HG03442 (cell line): ENCODE measurements around the gene GTSF1L.

ENCODE experiments used
- ATAC-seq: cut with Tn5 transposase; IDR thresholded peaks from one replicate; pipeline ENCODE4 v1.9.1; 2021; ENCODE audit warnings: mild to moderate bottlenecking, moderate library complexity; ENCODE audit not compliant: unreplicated experiment

GTSF1L gene

DNA sequence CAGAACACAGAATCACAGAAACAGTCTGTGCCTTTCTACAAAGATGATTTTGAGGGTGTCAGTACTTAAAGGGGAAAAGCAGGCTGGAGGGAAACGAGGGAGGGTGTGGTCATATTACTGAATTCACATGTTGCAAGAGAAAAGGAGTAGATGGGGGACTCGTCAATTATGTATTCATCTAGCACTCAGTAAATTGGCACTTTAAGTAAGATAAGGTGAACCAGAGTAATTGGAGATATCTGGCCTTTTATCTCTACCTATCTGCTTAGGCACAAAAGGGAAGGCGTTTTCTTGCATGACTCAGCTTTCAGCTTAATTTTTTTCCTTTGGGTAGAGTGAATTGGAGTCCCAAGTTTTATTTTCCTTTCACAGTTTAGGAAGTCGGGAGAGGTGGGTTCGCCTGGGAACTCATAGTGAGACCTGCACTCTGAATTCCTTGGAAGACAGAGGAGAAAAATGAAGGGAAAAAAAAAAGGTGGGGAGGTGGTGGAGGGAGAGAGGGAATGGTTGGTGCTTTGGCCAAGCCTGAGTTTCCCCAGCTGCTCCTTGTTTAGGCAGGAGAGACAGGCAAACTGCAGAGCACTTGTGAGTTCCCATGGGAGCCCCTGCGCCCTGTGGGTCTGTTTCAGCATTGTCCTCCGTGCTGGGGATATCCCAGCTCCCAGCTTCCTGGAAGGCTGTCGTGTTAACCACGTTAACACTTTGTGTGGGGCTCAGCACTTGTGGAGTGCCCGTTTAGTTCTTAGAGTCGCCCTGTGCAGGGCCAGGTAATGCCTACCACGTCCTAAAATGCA lies 19.7 kb upstream of the GTSF1L start:
- no peak for ATAC-seq

DNA sequence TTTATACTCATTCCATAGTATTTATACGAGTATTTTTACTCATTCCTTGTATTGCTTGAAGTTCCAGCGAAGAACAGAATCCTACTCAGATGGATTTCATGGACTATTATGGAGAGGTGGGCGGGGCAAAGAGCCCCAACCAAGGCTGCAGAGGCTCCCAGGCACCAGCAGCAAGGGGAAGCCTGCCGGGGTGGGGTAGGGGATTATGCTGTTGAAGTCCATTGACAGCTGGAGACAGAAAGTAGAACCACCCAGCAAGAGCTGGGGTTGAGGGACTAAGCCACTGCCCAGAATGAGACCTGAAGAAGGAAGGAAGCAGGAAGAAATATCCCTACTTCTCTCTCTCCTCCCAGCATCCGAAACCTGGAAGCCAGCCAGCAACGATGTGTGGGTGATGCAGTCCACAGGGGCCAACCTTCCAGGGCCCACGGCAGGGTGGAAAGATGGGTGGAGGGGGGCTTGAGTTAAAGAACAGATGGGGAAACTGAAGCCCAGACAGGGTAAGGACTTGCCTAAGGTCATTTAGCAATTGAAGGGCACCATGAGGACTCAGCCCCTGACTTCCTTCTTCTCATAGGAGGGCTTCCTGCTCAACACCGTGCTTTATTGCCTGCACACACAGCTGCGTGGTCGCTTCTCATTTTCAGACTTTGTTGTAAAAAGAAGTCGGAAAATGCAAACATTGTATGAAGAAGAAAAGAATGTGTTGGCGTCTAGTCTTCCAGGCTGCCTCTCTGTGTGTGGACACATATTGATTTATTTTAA lies 18.3 kb upstream of the GTSF1L start:
- ATAC-seq: no peak

DNA sequence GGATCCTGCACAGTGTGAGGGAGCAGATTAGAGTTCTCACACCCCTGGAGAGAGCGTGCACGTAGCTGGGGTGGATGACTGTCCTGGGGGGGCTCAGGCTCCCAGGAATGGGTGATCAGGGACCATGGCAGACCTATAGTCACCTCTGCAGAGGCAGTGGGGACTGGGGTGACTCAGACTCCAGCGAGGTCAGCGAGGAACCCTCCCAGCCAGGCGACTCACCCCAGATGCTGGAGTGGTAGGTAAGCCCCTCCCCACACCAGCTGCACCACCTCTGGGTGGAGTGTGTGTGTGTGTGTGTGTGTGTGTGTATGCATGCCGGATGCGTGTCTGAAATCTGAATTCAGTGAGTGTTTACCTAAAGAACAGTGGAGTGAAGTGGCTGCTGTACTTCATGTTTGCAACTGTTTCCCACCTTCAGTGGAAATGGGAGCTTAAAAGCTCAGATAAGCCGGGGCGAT lies 17.4 kb upstream of the GTSF1L start:
- ATAC-seq: no peak

DNA sequence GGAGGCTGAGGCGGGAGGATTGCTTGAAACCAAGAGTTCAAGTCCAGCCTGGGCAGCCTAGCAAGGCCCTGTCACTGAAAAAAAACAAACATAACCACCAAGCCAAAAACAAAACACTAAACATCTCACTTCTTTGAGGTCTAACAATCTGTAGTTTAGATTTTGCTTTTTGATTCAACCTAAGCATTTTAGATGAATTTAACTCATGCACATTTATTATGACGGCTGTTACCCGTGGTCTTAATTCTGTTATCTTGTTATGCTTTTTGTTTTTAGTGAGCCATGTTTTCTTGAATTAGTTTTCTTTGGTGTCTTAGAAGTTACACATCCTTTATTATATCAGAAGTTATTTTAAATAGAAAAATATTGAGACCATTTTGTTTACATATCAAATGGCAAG lies 13.8 kb upstream of the GTSF1L start:
- no peak for ATAC-seq

DNA sequence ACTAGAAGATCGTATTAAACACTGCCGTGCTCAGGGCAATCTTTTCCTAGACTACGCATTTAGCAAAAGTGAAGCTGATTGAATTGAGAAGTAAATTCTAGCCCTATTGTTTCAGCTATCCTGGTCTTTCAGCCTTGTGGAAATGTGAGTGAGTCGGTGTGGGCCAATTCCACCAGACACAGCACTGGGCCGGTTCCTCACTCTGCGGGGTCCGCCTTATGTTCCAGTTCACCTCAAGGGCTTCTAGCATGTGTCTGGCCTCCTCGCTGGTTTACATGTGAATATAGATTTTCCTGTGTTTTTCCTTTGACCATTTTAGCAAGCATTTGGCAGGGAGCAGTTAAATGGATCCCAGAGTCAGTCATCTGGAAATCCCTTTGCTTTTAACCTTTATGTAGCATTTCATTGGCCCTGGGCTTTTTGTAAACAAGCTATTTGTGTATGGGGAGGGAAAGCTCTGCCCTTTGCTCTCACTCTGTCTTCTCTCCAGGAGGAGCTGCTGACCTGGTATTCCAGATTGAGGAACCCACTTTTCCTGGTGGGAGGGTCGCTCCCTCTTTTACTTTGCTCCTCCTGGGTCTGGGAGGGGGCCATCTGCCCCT lies 12.4 kb upstream of the GTSF1L start:
- ATAC-seq: no peak

DNA sequence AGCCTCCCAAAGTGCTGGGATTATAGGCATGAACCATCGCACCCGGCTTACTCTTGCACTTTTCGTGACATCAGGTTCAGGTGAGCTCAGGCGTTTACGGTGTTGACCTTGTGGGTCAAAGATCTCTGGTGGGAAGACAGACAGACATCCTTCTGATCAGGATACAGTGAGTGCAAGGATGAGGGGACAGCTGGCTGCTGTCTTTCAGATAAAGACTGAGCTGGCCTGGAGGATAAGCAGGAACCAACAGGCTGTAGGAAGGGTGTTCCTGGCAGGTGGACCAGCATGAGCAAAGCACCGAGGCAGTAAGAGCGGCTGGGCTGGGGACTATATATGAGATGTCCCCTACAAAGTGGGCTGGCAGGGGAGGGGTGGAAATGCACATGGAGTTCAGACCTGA lies 11.1 kb upstream of the GTSF1L start:
- ATAC-seq: no peak

DNA sequence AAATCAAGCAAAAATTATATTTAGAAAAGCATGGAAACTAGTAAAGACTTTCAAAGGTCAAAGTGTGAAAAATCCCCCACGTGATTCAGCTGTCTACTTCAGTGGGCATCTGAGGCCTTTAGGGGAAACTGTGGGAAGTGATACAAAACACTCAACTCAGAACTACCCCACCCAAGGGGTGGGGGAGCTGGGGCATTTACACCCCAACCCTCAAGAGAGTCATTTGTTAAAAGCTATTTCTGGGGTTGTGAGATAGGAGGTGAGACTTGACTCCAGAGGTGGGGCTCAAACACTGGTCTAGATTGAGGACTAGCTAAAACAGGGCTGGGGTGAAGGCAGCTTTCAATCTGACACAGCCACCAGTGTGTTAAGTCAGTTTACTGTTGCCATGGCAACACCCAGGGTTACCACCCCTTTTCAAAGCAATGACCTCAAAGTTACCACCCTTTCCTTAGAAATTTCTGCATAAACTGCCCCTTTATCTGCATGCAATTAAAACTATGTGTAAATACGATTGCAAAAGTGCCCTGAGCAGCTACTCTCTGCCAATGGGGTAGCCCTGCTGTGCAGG lies 9.9 kb upstream of the GTSF1L start:
- ATAC-seq: peak; percentile 70

DNA sequence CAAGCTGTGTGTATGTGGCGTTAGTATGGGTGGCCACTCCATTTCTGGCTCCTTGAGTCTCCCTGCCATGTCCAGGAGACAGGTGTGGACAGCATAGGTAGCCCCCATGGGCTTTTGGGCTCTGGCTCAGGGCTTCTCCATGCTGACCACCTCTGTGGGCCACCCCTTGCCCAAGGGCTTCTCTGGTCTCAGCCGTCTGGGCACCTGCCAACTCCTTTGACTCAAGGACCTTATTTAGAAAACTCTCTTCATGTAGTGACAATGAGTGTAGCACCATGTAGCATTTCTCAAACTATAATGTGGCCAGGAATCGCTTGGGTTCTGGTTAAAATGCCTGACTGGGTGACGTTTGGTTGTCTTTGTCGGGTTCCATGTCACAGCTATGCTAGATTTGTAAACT lies 5.1 kb upstream of the GTSF1L start:
- no peak for ATAC-seq

DNA sequence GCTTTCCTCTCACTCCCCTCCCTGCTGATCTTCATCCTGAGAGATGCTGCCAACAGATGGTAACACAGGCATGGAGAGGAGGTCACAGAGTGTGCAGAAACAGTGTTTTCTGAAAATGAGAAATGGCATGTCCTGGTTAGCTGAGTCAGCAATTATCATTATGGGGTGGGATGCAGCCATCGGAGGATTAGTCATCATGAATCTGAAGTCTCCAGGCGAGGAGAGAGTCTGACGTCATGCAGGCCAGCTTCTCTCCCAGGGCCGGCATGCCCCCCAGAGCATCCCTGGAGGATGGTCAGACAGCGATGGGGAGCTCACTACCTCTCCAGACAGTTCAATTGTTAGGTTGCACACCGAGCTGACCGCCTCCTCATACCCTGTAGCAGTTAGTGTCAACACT lies 4.7 kb upstream of the GTSF1L start:
- no peak for ATAC-seq

DNA sequence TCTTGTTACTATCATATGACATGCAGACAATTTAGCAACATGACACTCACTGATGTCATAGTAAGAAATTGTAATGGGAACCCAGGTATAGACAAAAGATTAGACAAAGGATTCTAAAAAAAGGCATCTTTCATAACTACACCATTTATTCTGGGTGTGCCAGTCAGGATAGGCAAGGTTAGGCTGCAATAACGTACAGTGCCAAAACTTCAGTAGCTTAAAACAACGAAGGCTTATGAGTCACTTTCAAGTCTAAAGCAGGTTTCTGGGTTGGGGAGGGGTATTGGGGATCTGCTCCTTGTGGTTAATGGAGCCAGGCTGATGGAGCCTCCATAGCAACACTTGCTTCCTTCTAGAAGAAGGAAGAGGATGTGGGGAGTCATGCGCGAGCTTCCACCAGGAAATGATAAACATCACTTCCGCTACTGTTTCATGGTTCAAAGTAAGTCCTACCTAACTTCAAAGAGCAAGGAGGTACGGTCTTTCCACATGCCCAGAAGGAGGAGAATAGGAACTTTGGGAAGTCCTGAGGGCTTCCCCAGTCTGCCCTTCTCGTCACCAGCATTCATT lies 2.0 kb upstream of the GTSF1L start:
- no peak for ATAC-seq

DNA sequence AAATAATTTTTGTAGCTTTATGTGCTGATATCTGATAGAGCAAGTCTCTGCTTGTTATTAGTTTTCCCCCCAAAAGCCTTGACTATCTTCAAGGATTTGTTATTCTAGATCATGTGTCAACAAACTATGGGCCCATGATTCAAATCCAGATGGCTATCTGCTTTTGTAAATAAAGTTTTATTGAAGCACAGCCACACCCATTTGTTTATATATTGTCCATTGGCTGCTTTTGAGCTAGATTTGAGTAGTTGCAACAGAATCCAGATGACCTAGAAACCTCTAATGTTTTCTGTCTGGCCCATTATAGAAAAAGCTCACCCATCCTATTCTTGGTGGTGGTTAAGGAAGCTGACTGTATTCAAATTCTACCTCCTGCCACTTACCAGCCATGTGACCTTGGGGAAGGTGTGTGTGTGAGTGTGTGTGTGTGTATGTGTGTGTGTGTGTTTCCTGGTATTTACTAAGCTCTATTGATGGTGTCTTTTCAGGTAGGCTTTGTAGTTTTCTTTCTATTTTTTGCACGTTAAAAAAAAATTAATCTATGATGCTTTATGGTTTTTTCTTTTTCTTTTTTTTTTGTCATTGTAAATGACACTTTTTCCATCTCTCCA lies 1.3 kb upstream of the GTSF1L start:
- ATAC-seq: no peak

DNA sequence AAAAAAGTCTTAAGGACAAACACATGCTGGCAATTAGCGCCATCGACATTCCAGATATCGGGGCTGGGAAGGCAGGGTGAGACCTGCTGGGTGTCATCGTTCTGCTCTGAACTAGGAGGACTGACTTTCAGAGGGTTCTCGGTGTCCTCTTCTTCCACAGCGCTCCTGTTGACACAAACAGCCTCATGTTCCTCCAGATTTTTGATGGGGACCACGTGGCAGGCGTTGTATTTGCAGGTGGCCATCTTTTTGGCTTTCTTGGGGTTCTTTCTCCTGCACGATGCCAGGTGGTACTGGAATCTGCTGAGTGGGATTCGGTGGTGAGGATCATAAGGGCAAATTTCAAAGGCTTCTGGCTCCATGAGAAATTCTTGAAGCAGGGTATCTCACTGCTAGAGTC lies 469 bp downstream of the GTSF1L start:
- ATAC-seq: no peak

DNA sequence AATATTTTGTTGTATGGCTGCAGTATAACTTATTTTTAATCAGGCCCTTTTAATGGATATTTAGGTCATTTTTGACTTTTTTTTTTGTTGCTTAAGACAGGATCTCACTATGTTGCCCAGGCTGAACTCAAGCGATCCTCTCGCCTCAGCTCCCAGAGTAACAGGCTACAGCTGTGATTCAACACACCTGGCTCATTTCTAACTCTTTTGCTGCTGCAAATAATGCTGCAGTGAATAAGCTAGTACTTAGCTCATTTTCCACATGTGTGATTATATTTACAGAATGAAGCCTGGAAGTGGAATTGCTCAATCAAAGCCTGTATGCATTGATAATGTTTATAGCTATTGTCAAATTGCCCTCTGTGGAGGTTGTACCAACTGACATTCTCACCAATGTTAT lies 1.1 kb downstream of the GTSF1L start:
- no peak for ATAC-seq

DNA sequence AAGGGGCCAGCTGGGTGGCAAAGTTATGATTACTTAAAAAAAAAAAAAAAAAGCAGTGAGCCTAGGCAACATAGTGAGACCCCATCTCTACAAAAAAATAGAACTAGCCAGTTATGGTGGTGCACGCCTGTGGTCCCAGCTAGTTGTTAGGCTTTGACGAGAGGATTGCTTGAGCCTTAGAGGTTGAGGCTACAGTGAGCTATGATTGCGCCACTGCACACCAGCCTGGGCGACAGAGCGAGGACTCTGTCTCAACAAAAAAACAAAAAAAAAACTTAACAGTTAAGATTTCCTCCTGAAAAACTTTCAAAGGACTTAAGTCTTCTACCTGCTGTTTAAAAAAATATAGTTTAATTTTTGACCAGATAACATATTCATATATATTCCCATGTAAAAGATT lies 2.4 kb downstream of the GTSF1L start:
- no peak for ATAC-seq

DNA sequence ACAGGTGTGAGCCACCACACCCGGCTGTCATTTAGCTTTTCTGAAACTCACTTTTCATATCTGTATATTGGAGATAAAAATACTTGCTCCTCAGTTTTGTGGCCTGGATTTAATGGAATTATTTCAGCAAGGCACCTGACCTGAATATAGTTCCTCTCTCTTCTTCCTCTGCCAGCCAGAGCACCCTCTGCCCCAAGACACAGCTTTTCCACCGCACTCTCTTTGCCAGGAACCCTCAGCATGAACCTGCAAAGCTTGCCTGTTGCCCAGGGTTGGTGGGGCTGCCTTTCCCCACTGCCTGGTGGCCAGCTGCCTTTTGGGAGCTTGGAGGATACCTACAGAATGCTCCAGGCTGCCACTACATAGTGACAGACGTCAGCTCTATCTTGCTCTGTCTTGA lies 3.1 kb downstream of the GTSF1L start:
- no peak for ATAC-seq

DNA sequence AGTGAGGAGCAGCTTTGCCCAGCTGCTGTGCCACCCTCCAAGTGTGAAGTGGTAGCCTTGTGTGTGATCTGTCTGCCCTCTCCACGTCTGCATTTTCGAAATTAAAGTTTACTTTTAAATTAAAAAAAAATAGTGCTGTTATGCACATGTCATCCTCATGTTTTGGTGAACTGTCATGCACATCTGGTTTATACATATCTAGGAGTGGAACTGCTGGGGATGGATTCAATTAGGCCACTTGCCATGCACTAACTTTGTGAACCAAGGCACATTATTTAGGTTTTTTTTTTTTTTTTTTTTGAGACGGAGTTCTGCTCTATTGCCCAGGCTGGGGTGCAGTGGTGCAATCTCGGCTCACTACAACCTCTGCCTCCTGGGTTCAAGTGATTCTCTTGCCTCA lies 3.6 kb downstream of the GTSF1L start:
- ATAC-seq: no peak

DNA sequence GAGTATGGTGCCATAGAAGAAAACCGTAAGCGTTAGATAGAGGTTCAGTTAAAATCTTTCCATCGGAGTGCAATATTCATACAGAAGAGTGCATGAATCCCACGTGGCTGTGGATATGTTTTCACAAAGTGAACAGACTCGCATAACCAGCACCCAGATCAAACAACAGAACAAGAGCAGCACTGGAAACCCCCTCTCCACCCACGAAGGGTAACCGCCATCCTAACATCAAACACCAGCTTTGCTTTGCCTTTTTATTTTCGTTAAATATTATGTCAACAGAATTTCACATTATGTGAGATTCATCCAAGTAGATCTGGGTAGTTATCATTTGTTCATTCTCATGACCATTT lies 4.7 kb downstream of the GTSF1L start:
- ATAC-seq: no peak

DNA sequence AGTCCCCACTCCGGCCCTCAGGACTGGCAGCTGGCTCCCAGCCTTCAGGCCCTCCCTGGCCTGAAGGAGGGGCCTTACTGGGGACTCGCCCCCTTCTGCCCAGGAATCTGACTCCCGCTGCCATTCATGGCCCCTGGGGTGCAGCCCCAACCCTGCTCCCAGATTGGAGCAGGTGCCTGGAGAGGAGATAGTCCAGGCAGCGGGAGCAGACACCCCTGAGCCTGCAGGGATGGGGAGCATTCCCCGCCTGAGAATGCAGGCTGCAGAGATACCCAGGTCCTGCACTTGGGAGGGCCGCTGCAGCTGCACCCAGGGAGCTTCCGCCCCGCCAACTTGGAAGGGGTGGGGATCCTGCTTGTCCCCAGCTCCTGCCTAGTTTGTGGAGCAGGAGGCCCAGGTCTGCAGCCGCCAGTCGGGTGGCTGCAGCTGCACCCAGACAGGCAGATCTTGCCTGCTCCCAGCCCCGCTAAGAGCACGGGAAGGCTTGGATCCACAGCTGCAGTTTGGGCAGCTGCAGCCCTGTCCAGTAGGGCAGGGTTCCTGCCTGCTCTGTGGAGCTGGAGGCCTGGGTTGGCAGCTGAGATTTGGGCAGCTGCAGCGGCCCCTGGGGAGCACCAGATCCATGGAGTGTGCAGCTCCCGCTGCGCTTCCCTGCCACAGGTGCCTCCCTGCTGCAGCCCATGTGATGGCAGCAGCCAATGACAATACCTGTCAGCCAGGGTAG lies 5.2 kb downstream of the GTSF1L start:
- ATAC-seq: no peak

DNA sequence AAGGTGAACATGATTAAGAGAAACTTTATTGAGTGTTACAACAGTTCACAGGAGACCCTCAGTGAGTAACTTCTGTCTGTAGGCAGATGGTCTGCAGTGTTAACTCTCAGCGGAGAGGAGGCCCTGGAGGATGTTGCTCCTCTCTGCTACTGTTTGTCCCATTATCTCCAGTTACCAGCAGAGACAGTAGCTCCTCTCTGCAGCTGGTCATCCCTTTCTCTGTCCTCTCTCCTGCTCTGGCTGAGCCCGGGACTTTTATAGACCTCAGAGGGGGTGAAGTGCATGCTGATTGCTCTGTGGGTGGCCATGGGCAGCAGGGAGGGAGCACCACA lies 5.7 kb downstream of the GTSF1L start:
- no peak for ATAC-seq

DNA sequence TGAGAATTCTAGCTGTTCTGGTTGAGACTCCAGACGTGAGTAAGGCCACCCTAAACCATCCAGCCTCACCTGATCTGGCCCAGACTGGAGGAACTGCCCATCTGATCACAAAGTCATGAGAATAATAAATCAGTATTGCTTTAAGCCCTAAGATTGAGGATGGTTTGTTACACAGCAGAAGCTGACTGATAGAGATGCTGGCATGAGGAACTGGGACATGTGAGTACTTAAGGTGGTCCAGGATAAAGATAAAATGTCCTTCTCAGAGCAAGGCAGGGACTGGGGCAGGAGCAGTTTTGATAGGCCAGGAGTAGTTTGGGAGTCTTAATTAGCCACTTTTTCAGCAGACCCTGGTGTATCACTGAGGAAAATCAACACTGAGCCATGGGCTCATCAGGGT lies 6.8 kb downstream of the GTSF1L start:
- ATAC-seq: no peak

DNA sequence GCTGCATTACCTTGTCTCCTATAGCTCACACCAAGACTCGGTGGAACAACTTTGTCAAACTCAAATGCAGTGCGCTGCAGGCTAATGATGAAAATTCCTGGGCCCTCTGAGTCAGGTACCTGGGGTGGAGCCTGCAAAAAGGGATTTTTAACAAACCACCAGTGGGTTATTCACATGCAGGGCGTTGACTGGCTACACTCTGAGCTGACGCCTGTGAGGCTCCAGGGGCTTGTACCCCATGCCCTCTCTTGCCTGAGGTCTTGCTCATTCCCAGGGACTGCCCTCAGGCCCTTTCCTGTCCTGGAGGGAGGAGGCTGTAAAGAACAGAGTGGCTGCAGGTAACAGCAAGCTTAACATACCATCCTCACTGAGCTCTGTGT lies 9.2 kb downstream of the GTSF1L start:
- ATAC-seq: no peak
